ENCODE measurements around the gene ACOT9. TPM values are rescaled to one million over a fixed set of nuclear protein-coding genes. Genes with fewer than 3 reads are reported as not detected.
"Not testable (repeated sequence)": the region's sequence is repeated elsewhere in the genome, so short reads cannot be mapped to it uniquely, and the experiment has no call there.

The ACOT9 gene
- total RNA-seq, 1 donor from 2014 or later = 44.5 TPM

- DNase-seq; ATAC-seq (ENCODE audit: poor library complexity); intact Hi-C loops (cut with DNase I): not testable (repeated sequence)
Measured at GRCh38 chrX:23660083-23660765, 82.9 kb downstream of the ACOT9 start.

- no peak for ATAC-seq (ENCODE audit: poor library complexity)
- no peak for DNase-seq
- intact Hi-C loops (cut with DNase I) = no loop called here
Measured at GRCh38 chrX:23659339-23659738, 83.7 kb downstream of the ACOT9 start.

GRCh38 chrX:23656684-23657083, 86.4 kb downstream of the ACOT9 start:
- DNase-seq (no peak), ATAC-seq (ENCODE audit: poor library complexity) (no peak)
- intact Hi-C loops (cut with DNase I) = no loop called here

GRCh38 chrX:23656091-23656490, 87.0 kb downstream of the ACOT9 start:
- intact Hi-C loops (cut with DNase I) = no loop called here
- ATAC-seq (ENCODE audit: poor library complexity) = no peak
- DNase-seq = no peak

Other genes starting within 250 kb of the ACOT9 start
- gene PRDX4, start 75.8 kb downstream of the ACOT9 start, total RNA-seq = 44.9 TPM
- 111 TPM for gene SAT1, start 39.9 kb upstream of the ACOT9 start, total RNA-seq
- gene APOO, start 164.7 kb upstream of the ACOT9 start, total RNA-seq = 112 TPM
- gene CXorf58, start 164.7 kb upstream of the ACOT9 start, total RNA-seq = 0.22 TPM